Neural cell (in vitro differentiated cells): ENCODE results near the gene NCOA4.

Experiments
- CTCF ChIP-seq: fragments of 450-650 bp; IDR thresholded peaks from 2 replicates; pipeline ENCODE4 v1.5.1; 2014; ENCODE audit warnings: antibody characterized with exemption, mild to moderate bottlenecking, moderate library complexity; ENCODE audit not compliant: poor library complexity, severe bottlenecking
- EZH2 ChIP-seq: fragments of 200-600, 300-800 bp; shearing (Covaris generic), sonication (generic); IDR thresholded peaks from 2 replicates; pipeline ENCODE4 v1.6.1; 2014; ENCODE audit warnings: antibody characterized with exemption, low read length, borderline replicate concordance, mild to moderate bottlenecking; ENCODE audit not compliant: insufficient read depth, poor library complexity, severe bottlenecking
- REST ChIP-seq: IDR thresholded peaks from 2 replicates; pipeline ENCODE4 v1.6.1; 2012; ENCODE audit warnings: borderline replicate concordance
- TAF1 ChIP-seq: IDR thresholded peaks from 2 replicates; pipeline ENCODE4 v1.6.1; 2012; ENCODE audit warnings: low read depth

GRCh38 chr10:46019569-46020343, 10.7 kb downstream of the NCOA4 start:
- TF ChIP-seq CTCF (no peak), EZH2 (no peak), REST (no peak), TAF1 (no peak)
